ENCODE data around the gene NUDT1.

- TF ChIP-seq REST (IDR thresholded peaks at IDR 0.05; ENCODE audit: unreplicated experiment): no peak
- TF ChIP-seq, protein P1, sequence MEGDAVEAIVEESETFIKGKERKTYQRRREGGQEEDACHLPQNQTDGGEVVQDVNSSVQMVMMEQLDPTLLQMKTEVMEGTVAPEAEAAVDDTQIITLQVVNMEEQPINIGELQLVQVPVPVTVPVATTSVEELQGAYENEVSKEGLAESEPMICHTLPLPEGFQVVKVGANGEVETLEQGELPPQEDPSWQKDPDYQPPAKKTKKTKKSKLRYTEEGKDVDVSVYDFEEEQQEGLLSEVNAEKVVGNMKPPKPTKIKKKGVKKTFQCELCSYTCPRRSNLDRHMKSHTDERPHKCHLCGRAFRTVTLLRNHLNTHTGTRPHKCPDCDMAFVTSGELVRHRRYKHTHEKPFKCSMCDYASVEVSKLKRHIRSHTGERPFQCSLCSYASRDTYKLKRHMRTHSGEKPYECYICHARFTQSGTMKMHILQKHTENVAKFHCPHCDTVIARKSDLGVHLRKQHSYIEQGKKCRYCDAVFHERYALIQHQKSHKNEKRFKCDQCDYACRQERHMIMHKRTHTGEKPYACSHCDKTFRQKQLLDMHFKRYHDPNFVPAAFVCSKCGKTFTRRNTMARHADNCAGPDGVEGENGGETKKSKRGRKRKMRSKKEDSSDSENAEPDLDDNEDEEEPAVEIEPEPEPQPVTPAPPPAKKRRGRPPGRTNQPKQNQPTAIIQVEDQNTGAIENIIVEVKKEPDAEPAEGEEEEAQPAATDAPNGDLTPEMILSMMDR (conservative IDR thresholded peaks at IDR 0.05; ENCODE audit: low read depth in 2 of 2): no peak
- no peak for TF ChIP-seq EZH2 (IDR thresholded peaks at IDR 0.05; ENCODE audit: low read depth, unreplicated experiment)
Observed at GRCh38 chr7:2220030-2220429, 22.0 kb upstream of the NUDT1 start.

All from GM23338 (cell line).